PFSK-1 (cell line): ENCODE measurements around the gene CCDC188.

Source experiments
- FOXP2 ChIP-seq: optimal IDR thresholded peaks from 2 replicates; pipeline ENCODE3; 2011; ENCODE audit warnings: borderline replicate concordance, control low read depth, inconsistent platforms; ENCODE audit not compliant: insufficient read depth; ENCODE audit errors: extremely low read length, extremely low read depth
- POLR2AphosphoS5 ChIP-seq: IDR thresholded peaks from 2 replicates; pipeline ENCODE4 v1.6.1; 2012; ENCODE audit warnings: low read depth, mild to moderate bottlenecking, control low read depth, low read length, moderate library complexity
- REST ChIP-seq, 2 experiments: IDR thresholded peaks; 2 replicates each; pipeline versions ENCODE4 v1.6.1 to v1.8.0; 2011 to 2012; ENCODE audit warnings: low read depth in 2 of 2, low read length in 2 of 2, control low read depth in 1 of 2, inconsistent platforms in 1 of 2, mild to moderate bottlenecking in 1 of 2, moderate library complexity in 1 of 2; ENCODE audit not compliant: insufficient read depth in 1 of 2
- SIN3A ChIP-seq: IDR thresholded peaks from 2 replicates; pipeline ENCODE4 v1.6.1; 2012; ENCODE audit warnings: mild to moderate bottlenecking, low read length, moderate library complexity, borderline replicate concordance; ENCODE audit not compliant: insufficient read depth
- TAF1 ChIP-seq: IDR thresholded peaks from 2 replicates; pipeline ENCODE4 v1.6.1; 2012; ENCODE audit warnings: low read length, control low read depth, borderline replicate concordance; ENCODE audit not compliant: insufficient read depth

DNA sequence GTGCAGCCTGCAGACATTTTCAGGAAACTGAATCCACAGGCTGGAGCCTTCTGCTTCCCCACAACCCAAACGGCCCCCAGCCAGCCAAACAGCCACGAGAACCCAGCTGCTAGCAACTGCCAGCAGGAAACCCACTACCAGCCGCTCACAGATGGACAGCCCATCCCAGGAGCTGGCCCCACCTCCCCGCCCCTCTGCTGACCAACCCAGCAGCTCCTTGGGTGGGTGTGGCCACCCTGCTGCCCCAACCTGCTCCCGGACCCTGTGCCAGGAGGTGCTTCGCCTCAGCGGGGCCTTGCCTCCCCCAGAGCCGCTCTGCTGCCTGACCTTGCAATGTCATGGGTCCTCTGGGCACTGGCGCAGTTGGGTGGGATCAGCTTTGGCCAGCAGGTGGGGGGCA lies 8.2 kb upstream of the CCDC188 start:
- TF ChIP-seq TAF1 (no peak), POLR2AphosphoS5 (no peak), FOXP2 (no peak), SIN3A (no peak), REST (IDR thresholded peaks at IDR 0.05; ENCODE audit: insufficient read depth in 1 of 2, low read depth in 2 of 2, low read length in 2 of 2) (no peak)
